ENCODE measurements around the gene PRKG2. TPM values are rescaled to one million over a fixed set of nuclear protein-coding genes. Genes with fewer than 3 reads are reported as not detected.

Gene PRKG2, protein sequence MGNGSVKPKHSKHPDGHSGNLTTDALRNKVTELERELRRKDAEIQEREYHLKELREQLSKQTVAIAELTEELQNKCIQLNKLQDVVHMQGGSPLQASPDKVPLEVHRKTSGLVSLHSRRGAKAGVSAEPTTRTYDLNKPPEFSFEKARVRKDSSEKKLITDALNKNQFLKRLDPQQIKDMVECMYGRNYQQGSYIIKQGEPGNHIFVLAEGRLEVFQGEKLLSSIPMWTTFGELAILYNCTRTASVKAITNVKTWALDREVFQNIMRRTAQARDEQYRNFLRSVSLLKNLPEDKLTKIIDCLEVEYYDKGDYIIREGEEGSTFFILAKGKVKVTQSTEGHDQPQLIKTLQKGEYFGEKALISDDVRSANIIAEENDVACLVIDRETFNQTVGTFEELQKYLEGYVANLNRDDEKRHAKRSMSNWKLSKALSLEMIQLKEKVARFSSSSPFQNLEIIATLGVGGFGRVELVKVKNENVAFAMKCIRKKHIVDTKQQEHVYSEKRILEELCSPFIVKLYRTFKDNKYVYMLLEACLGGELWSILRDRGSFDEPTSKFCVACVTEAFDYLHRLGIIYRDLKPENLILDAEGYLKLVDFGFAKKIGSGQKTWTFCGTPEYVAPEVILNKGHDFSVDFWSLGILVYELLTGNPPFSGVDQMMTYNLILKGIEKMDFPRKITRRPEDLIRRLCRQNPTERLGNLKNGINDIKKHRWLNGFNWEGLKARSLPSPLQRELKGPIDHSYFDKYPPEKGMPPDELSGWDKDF
- total RNA-seq (under 1 TPM in 3 of 9 donors, not detected in 6; 0.19 to 0.55 (median 0.22) TPM), polyA plus RNA-seq (under 1 TPM; 0.16 to 0.20 (median 0.20) TPM)
- long read RNA-seq, donor 1, result 0 reads
- long read RNA-seq, donor 2, result 0 reads
- long read RNA-seq, donor 3, result 0 reads
- long read RNA-seq, donor 4, result 0 reads
- long read RNA-seq, donor 5, result 0 reads
- long read RNA-seq, donor 6, result 0 reads
- long read RNA-seq, donor 7, result 0 reads
- long read RNA-seq, donor 8, result 0 reads
- long read RNA-seq, donor 9, result 0 reads
- long read RNA-seq, donor 10, result 0 reads

DNA sequence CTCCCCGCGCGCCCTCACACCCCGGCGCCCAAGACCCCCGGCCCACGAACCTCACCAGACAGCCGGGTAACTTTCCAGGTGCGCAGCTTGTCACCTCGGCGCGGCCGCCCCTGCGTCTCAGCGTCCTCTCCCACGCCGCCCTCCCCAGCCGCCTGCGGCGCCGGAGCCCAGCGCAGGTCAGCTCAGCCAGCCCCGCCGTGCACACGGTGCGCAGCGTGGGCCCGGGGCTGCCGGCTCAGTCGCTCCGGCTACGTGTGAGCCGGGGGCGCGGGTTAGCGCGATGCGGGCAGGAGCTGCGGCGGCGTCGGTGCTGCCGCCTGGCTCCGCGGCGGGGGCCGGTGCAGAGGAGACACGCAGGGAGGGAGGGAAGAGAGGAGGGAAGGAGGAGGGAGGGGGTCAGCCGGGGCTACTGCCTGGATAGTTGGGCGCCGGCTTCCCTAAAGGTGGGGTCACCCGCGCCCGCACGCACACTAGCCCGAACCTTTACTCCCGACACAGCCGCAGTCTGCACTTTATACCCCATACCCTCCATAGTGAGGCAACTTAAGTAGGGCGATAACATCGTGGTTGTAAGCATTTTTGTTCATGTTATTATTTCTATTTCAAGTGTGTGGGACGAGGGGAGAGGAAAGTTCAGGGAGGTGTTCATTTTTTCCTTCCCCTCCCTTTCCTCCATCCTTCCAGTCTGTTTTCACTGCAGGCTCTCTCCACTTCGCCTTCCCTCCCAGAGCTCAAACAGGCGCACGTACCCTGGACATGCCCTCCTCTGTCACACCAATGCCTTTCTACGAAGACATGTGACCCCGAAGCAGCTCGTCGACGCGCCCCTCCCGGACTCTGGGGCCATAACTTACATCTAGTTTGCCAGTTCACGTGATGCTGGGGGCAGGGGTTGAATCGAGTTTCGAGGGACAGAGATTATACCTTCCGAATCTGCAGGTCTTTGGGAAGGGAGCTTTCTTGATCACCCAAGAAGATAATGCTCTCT is at the start of gene PRKG2:
Gene PRKG2 (minus strand): TSS at position 342 of the 988 bp plus-strand sequence. CDS start 10,175 bp downstream, outside the sequence.
- no peaks in the 10 kb centered on the region for H3K9me3 ChIP-seq (replicated peaks in 1 of 3)
- 1 to 3% (median 2%) methylated on average over 21 to 75 of the region's 75 CpGs for WGBS, 4 donors
- H3K27me3 ChIP-seq, result peaks cover 7% of the 10 kb centered on the region
- intact Hi-C loops (cut with DNase I), result no loop called here
- DNase-seq, result no peak
- no peaks in the 10 kb centered on the region for H3K4me1 ChIP-seq (replicated peaks in 1 of 2)
- H3K36me3 ChIP-seq (replicated peaks in 1 of 2), result no peaks in the 10 kb centered on the region
- no peak for TF ChIP-seq POLR2A (IDR thresholded peaks at IDR 0.05)
- TF ChIP-seq, protein P1, sequence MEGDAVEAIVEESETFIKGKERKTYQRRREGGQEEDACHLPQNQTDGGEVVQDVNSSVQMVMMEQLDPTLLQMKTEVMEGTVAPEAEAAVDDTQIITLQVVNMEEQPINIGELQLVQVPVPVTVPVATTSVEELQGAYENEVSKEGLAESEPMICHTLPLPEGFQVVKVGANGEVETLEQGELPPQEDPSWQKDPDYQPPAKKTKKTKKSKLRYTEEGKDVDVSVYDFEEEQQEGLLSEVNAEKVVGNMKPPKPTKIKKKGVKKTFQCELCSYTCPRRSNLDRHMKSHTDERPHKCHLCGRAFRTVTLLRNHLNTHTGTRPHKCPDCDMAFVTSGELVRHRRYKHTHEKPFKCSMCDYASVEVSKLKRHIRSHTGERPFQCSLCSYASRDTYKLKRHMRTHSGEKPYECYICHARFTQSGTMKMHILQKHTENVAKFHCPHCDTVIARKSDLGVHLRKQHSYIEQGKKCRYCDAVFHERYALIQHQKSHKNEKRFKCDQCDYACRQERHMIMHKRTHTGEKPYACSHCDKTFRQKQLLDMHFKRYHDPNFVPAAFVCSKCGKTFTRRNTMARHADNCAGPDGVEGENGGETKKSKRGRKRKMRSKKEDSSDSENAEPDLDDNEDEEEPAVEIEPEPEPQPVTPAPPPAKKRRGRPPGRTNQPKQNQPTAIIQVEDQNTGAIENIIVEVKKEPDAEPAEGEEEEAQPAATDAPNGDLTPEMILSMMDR (IDR thresholded peaks at IDR 0.05), result no peak
- no peak within 1 kb of the TSS for H3K27ac ChIP-seq
- no peak within 1 kb of the TSS for H3K4me3 ChIP-seq

DNA sequence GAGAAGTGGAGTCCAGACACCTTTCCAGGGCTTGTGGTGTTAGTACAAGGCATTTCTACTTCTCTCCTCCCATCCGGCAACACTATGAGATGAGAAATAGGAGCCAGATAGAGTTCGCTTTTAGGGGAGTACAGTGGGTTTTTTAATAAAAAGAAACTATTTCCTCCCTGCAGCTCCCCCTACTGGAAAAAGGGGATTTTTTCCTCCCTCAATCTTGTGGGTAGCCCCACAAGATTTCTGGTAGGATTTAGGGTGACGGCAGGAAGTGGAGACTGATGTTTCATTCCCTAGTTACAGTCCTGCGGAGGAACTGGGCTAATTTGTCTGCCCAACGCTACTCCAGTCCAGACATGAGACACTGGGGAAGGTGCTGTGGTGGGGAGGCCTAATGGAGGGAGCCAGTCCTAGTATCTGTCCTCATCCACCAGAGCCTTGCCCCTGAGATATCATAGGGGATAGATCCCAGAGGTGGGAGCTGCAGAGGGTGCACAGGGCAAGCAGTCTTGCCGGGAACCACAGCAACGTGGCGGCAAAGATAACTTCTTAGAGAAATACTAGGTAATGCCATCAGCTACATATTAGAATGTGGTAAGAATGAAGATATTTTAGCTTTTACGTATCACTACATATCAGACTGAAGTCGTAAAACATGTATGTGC is 45.5 kb upstream of the PRKG2 start:
- WGBS, 4 donors, result 74 to 76% (median 75%) methylated on average over 10 of the region's 10 CpGs
- H3K9me3 ChIP-seq (replicated peaks in 1 of 3), result no peaks in the 10 kb centered on the region
- TF ChIP-seq POLR2A (IDR thresholded peaks at IDR 0.05), result no peak
- no peaks in the 10 kb centered on the region for H3K27me3 ChIP-seq
- H3K36me3 ChIP-seq (replicated peaks in 1 of 2), result no peaks in the 10 kb centered on the region
- no peak for DNase-seq
- no peak overlapping the region for H3K4me3 ChIP-seq
- no peaks in the 10 kb centered on the region for H3K4me1 ChIP-seq (replicated peaks in 1 of 2)
- no peak overlapping the region for H3K27ac ChIP-seq
- intact Hi-C loops (cut with DNase I), result no loop called here

DNA sequence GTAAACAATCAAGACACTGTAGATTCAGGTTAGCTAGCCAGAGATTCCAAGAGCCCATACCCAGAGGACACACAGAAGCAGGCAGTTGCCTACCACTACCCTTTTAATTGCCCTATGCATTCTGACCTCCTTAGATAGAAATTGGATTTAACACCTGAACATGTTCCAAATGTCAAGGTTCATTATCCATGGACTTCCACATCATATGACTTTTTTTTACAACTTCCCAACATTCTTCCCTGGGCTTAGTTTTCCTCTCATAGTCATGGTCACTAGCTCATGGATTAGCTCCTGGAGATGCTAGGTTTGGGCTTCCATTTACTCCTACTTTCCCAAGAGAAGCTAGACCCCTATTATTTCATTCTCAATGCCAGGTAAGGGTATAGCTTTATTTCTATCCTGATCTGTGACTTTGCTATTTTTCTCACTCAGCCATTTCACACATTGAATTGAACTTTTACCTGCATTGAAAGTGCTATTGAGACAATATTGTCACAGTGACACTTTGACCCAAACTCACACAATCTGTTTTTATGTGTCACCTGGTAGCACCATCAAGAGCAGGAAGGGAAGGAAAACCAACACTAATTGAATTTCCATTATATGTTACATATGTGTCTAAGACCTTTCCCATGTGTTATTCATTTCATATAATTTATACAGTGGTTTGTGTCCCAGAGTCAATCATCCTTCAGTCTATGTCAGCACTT is 44.0 kb upstream of the PRKG2 start:
- TF ChIP-seq, protein P1 (IDR thresholded peaks at IDR 0.05), result no peak
- TF ChIP-seq POLR2A (IDR thresholded peaks at IDR 0.05), result no peak
- Histone ChIP-seq H3K27ac (no peak overlapping the region), H3K4me3 (no peak overlapping the region), H3K4me1 (replicated peaks in 1 of 2) (no peaks in the 10 kb centered on the region), H3K9me3 (replicated peaks in 1 of 3) (no peaks in the 10 kb centered on the region), H3K27me3 (no peaks in the 10 kb centered on the region), H3K36me3 (replicated peaks in 1 of 2) (no peaks in the 10 kb centered on the region)
- no peak for DNase-seq
- intact Hi-C loops (cut with DNase I), result no loop called here
